H1 (cell line): ENCODE results near the gene MARCHF10. TPM values are rescaled to one million over a fixed set of nuclear protein-coding genes. Genes with fewer than 3 reads are reported as not detected.

Experiments used
- polyA plus RNA-seq, 7 experiments: library from polyadenylated mRNA; depleted of rRNA in 3 of 7; stranded (reverse) in 5 of 7; unstranded in 2 of 7; fragments of >200 nt in 5 of 7; fragments of 200-250 nt in 2 of 7; gene quantifications; 1 replicate in 5 of 7; 2 replicates in 1 of 7; 4 replicates in 1 of 7; pipeline versions ENCODE4 v1.2.1 to v1.2.3, GENCODE V29; 2011 to 2013; ENCODE audit warnings: missing spikeins in 2 of 7, mixed read lengths in 2 of 7
- total RNA-seq: library from RNA; stranded (reverse); fragmentation: NEBNext Ultra II Directional; extraction: Animal tissue kit (Norgen Biotek cat#: 25700); gene quantifications from 2 replicates; pipeline ENCODE4 v1.2.1, GENCODE V29; 2021
- TF ChIP-seq, protein P1 (sequence below): IDR thresholded peaks from 2 replicates; pipeline ENCODE4 v1.6.1; 2012; ENCODE audit warnings: inconsistent platforms

Gene MARCHF10
- total and polyA plus RNA-seq, 2 of the 8 experiments (the other 6 are each of a cell fraction or from before 2014, with no cell fraction given): 0.48 to 0.73 TPM

DNA sequence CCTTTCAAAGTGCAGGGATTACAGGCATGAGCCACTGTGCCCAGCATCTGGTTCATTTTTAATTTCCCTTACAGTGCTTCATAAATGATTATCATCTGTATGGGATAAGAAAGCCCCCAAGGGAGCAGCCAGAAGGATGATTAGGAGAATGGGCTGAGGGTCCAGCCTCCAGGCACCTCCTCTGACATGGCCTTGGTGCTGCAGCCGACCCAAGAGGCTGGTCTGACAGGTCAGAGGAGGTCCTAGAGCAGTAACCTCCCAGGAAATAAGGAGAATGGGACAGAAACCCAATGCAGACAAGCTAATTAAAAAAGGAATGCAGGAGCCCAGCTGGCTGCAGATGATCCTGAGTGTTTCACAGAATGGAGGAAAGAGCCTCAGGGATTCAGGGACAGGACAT, 151.7 kb downstream of the MARCHF10 start (continued):
- TF ChIP-seq, protein P1, sequence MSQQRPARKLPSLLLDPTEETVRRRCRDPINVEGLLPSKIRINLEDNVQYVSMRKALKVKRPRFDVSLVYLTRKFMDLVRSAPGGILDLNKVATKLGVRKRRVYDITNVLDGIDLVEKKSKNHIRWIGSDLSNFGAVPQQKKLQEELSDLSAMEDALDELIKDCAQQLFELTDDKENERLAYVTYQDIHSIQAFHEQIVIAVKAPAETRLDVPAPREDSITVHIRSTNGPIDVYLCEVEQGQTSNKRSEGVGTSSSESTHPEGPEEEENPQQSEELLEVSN: no peak
- TF ChIP-seq, all 59 proteins: peak for 0
